ENCODE data around the gene RASA3. TPM values are rescaled to one million over a fixed set of nuclear protein-coding genes. Genes with fewer than 3 reads are reported as not detected.

Gene RASA3
- total RNA-seq, 5 donors from 2014 or later (not counting 1 experiment from before 2014, with no cell fraction given), result 223 to 267 (median 238) TPM

- DNase-seq, result no peak
- H3K27ac ChIP-seq (ENCODE audit: low read length), result no peak overlapping the region
- Mint-ChIP-seq H3K4me3 (no peak overlapping the region), H3K9me3 (no peaks in the 10 kb centered on the region), H3K27ac (peak overlapping the region in 1 of 2 donors; percentile 28), H3K36me3 (peaks cover 40% of the 10 kb centered on the region), H3K27me3 (no peaks in the 10 kb centered on the region), H3K4me1 (peaks cover 61 to 74% (median 72%) of the 10 kb centered on the region in 3 donors)
- peaks cover 42 to 80% of the 10 kb centered on the region in 2 donors for H3K36me3 ChIP-seq (ENCODE audit: control insufficient read depth in 2 of 2, extremely low read depth in 1 of 2, insufficient read depth in 1 of 2, low read length in 1 of 2)
- ChIA-PET POLR2A (no interaction called here), CTCF (no interaction called here)
- no peak for ATAC-seq (replicated peaks in 1 of 4)
- H3K9me3 ChIP-seq, result no peaks in the 10 kb centered on the region
- H3K4me3 ChIP-seq (ENCODE audit: control insufficient read depth in 1 of 2, extremely low read depth in 1 of 2, low read length in 1 of 2), result no peak overlapping the region
- 94% methylated on average over 28 of the region's 41 CpGs for WGBS (ENCODE audit: insufficient coverage)
- no peaks in the 10 kb centered on the region for H3K27me3 ChIP-seq (replicated peaks in 1 of 2; ENCODE audit: control insufficient read depth in 2 of 2, extremely low read depth in 1 of 2, insufficient read depth in 2 of 2, low read length in 1 of 2)
- peaks cover 12 to 84% of the 10 kb centered on the region in 2 experiments for H3K4me1 ChIP-seq (ENCODE audit: control insufficient read depth in 1 of 2, extremely low read depth in 1 of 2, insufficient read depth in 2 of 2, low read length in 2 of 2)
Measured at GRCh38 chr13:114050536-114051450, 81.6 kb downstream of the RASA3 start.

- Histone ChIP-seq H3K4me3 (ENCODE audit: control insufficient read depth in 1 of 2, extremely low read depth in 1 of 2, low read length in 1 of 2) (peak overlapping the region in 1 of 2 donors; percentile 6), H3K36me3 (ENCODE audit: control insufficient read depth in 2 of 2, extremely low read depth in 1 of 2, insufficient read depth in 1 of 2, low read length in 1 of 2) (peaks cover 35 to 74% of the 10 kb centered on the region in 2 donors), H3K27me3 (replicated peaks in 1 of 2; ENCODE audit: control insufficient read depth in 2 of 2, extremely low read depth in 1 of 2, insufficient read depth in 2 of 2, low read length in 1 of 2) (no peaks in the 10 kb centered on the region), H3K9me3 (no peaks in the 10 kb centered on the region), H3K27ac (ENCODE audit: low read length) (no peak overlapping the region), H3K4me1 (ENCODE audit: control insufficient read depth in 1 of 2, extremely low read depth in 1 of 2, insufficient read depth in 2 of 2, low read length in 2 of 2) (peaks cover 12 to 81% of the 10 kb centered on the region in 2 experiments)
- Mint-ChIP-seq H3K4me1 (peaks cover 72 to 79% (median 73%) of the 10 kb centered on the region in 3 donors), H3K36me3 (peaks cover 43% of the 10 kb centered on the region), H3K9me3 (no peaks in the 10 kb centered on the region), H3K27ac (peak overlapping the region; percentile 81 to 87), H3K4me3 (peak overlapping the region; percentile 13 to 77 (median 54)), H3K27me3 (no peaks in the 10 kb centered on the region)
- POLR2A ChIA-PET, result no interaction called here
- DNase-seq, result no peak
- WGBS (ENCODE audit: insufficient coverage), result 94% methylated on average over 17 of the region's 18 CpGs
- CTCF ChIA-PET, result no interaction called here
- ATAC-seq (replicated peaks in 1 of 4), result no peak
Measured at GRCh38 chr13:114049626-114050101, 82.8 kb downstream of the RASA3 start.

DNA sequence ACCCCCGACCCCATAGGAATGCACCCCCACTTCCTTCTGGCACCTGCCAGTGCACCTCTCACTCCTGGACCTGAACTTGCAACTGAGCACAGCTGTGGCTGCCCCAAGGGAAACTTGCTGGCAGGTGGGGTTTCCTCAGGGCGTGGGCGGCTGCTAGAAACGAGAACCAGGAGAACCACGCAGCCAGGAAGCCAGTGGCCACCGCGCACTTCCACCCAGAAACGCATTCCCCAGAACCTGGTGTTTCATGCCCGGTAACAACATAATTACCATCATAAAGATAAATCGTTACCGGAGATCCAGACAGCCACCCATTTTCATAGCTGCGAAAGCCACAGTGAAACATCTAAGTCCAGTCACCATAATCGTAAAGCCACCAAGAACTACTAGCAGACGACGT, 83.4 kb downstream of the RASA3 start:
- H3K27me3 Mint-ChIP-seq, result no peaks in the 10 kb centered on the region
- Histone ChIP-seq H3K27ac (ENCODE audit: low read length) (peak overlapping the region; percentile 25), H3K27me3 (replicated peaks in 1 of 2; ENCODE audit: control insufficient read depth in 2 of 2, extremely low read depth in 1 of 2, insufficient read depth in 2 of 2, low read length in 1 of 2) (no peaks in the 10 kb centered on the region), H3K4me1 (ENCODE audit: control insufficient read depth in 1 of 2, extremely low read depth in 1 of 2, insufficient read depth in 2 of 2, low read length in 2 of 2) (peaks cover 12 to 83% of the 10 kb centered on the region in 2 experiments), H3K4me3 (ENCODE audit: control insufficient read depth in 1 of 2, extremely low read depth in 1 of 2, low read length in 1 of 2) (no peak overlapping the region), H3K36me3 (ENCODE audit: control insufficient read depth in 2 of 2, extremely low read depth in 1 of 2, insufficient read depth in 1 of 2, low read length in 1 of 2) (peaks cover 34 to 71% of the 10 kb centered on the region in 2 donors), H3K9me3 (no peaks in the 10 kb centered on the region)
- CTCF ChIA-PET, result no interaction called here
- H3K4me1 Mint-ChIP-seq, result peaks cover 70 to 77% (median 77%) of the 10 kb centered on the region in 3 donors
- ATAC-seq (replicated peaks in 1 of 4) (peak; percentile 55 to 64 (median 62)), DNase-seq (peak in 29 of 35 experiments; percentile 19 to 60 (median 40))
- H3K36me3 Mint-ChIP-seq, result peaks cover 37% of the 10 kb centered on the region
- H3K9me3 Mint-ChIP-seq, result no peaks in the 10 kb centered on the region
- H3K4me3 Mint-ChIP-seq, result peak overlapping the region; percentile 54 to 77 (median 60)
- peak overlapping the region; percentile 81 to 87 for H3K27ac Mint-ChIP-seq
- POLR2A ChIA-PET, result no interaction called here
- 9% methylated on average over 14 of the region's 15 CpGs for WGBS (ENCODE audit: insufficient coverage)

DNA sequence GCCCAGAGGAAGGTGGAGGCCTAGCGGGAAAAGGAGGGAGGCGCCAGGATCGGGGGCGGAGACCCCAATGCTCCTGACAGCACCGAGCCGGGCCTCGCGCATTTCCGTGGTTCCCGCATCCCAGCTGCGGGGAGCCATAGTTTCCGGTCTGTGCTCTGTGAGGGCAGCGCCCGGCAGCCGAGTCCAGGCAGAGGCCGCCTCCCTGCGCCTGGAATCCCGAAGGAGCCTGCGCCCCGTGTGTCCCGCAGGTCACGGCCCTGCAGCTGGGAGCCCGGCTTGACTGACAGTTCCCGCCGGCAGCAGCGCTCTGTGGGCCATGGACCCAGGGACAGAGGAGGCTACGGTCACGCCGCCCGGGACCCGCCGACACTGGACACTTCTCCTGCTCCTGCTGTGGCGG, 84.0 kb downstream of the RASA3 start:
- H3K36me3 Mint-ChIP-seq, result peaks cover 37% of the 10 kb centered on the region
- peak overlapping the region in 1 of 3 donors; percentile 77 for H3K4me3 Mint-ChIP-seq
- 79% methylated on average over 26 of the region's 33 CpGs for WGBS (ENCODE audit: insufficient coverage)
- no peaks in the 10 kb centered on the region for H3K9me3 Mint-ChIP-seq
- Histone ChIP-seq H3K9me3 (no peaks in the 10 kb centered on the region), H3K27ac (ENCODE audit: low read length) (no peak overlapping the region), H3K27me3 (replicated peaks in 1 of 2; ENCODE audit: control insufficient read depth in 2 of 2, extremely low read depth in 1 of 2, insufficient read depth in 2 of 2, low read length in 1 of 2) (no peaks in the 10 kb centered on the region), H3K4me1 (ENCODE audit: control insufficient read depth in 1 of 2, extremely low read depth in 1 of 2, insufficient read depth in 2 of 2, low read length in 2 of 2) (peaks cover 12 to 83% of the 10 kb centered on the region in 2 experiments), H3K36me3 (ENCODE audit: control insufficient read depth in 2 of 2, extremely low read depth in 1 of 2, insufficient read depth in 1 of 2, low read length in 1 of 2) (peaks cover 34 to 72% of the 10 kb centered on the region in 2 donors), H3K4me3 (ENCODE audit: control insufficient read depth in 1 of 2, extremely low read depth in 1 of 2, low read length in 1 of 2) (no peak overlapping the region)
- ATAC-seq (replicated peaks in 1 of 4), result peak; percentile 7 to 24 (median 12)
- ChIA-PET CTCF (no interaction called here), POLR2A (no interaction called here)
- DNase-seq, result no peak
- peaks cover 69 to 76% (median 73%) of the 10 kb centered on the region in 3 donors for H3K4me1 Mint-ChIP-seq
- no peak overlapping the region for H3K27ac Mint-ChIP-seq
- H3K27me3 Mint-ChIP-seq, result no peaks in the 10 kb centered on the region

DNA sequence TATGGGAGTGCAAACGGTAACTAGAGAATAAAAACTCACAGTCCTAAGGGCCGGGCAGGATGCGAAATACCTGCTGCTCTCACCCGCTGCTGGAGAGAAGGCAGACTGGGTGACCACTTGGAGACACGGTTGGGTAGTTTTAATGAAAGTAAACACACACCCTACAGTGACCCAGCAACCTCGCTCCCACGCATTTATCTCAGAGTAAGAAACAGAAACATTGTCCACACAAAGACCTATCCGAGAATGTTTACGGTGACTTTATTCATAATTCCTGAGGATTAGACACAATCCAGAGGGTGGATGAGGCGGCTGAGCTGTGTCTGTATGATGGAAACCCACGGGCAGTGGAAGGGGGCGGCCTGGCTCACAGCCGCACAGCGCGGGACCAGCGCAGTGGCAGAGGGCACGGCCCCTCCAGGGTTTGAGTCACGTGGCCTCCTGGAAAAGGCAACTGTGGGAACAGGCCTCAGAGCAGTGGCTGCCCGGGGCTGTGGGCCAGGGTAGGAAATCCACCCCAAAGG, 85.0 kb downstream of the RASA3 start:
- ATAC-seq (replicated peaks in 1 of 4), result no peak
- no peak for DNase-seq
- no peak overlapping the region for H3K27ac ChIP-seq (ENCODE audit: low read length)
- Mint-ChIP-seq H3K36me3 (peaks cover 44% of the 10 kb centered on the region), H3K9me3 (no peaks in the 10 kb centered on the region), H3K27ac (peak overlapping the region; percentile 70 to 71), H3K4me3 (peak overlapping the region in 1 of 3 donors; percentile 66), H3K27me3 (no peaks in the 10 kb centered on the region), H3K4me1 (peaks cover 72 to 78% (median 77%) of the 10 kb centered on the region in 3 donors)
- H3K9me3 ChIP-seq, result no peaks in the 10 kb centered on the region
- ChIA-PET POLR2A (no interaction called here), CTCF (no interaction called here)
- no peak overlapping the region for H3K4me3 ChIP-seq (ENCODE audit: control insufficient read depth in 1 of 2, extremely low read depth in 1 of 2, low read length in 1 of 2)
- H3K36me3 ChIP-seq (ENCODE audit: control insufficient read depth in 2 of 2, extremely low read depth in 1 of 2, insufficient read depth in 1 of 2, low read length in 1 of 2), result peaks cover 28 to 72% of the 10 kb centered on the region in 2 donors
- H3K27me3 ChIP-seq (replicated peaks in 1 of 2; ENCODE audit: control insufficient read depth in 2 of 2, extremely low read depth in 1 of 2, insufficient read depth in 2 of 2, low read length in 1 of 2), result no peaks in the 10 kb centered on the region
- peaks cover 12 to 83% of the 10 kb centered on the region in 2 experiments for H3K4me1 ChIP-seq (ENCODE audit: control insufficient read depth in 1 of 2, extremely low read depth in 1 of 2, insufficient read depth in 2 of 2, low read length in 2 of 2)
- 95% methylated on average over 8 of the region's 19 CpGs for WGBS (ENCODE audit: insufficient coverage)

- Histone ChIP-seq H3K4me1 (ENCODE audit: control insufficient read depth in 1 of 2, extremely low read depth in 1 of 2, insufficient read depth in 2 of 2, low read length in 2 of 2) (peaks cover 12 to 79% of the 10 kb centered on the region in 2 experiments), H3K27me3 (replicated peaks in 1 of 2; ENCODE audit: control insufficient read depth in 2 of 2, extremely low read depth in 1 of 2, insufficient read depth in 2 of 2, low read length in 1 of 2) (no peaks in the 10 kb centered on the region), H3K36me3 (ENCODE audit: control insufficient read depth in 2 of 2, extremely low read depth in 1 of 2, insufficient read depth in 1 of 2, low read length in 1 of 2) (peaks cover 22 to 72% of the 10 kb centered on the region in 2 donors), H3K4me3 (ENCODE audit: control insufficient read depth in 1 of 2, extremely low read depth in 1 of 2, low read length in 1 of 2) (no peak overlapping the region), H3K9me3 (no peaks in the 10 kb centered on the region), H3K27ac (ENCODE audit: low read length) (no peak overlapping the region)
- no peak for ATAC-seq (replicated peaks in 1 of 4)
- no peaks in the 10 kb centered on the region for H3K27me3 Mint-ChIP-seq
- peak overlapping the region in 1 of 3 donors; percentile 66 for H3K4me3 Mint-ChIP-seq
- CTCF ChIA-PET, result no interaction called here
- DNase-seq, result no peak
- 92% methylated on average over 10 of the region's 14 CpGs for WGBS (ENCODE audit: insufficient coverage)
- peak overlapping the region; percentile 32 to 83 for H3K27ac Mint-ChIP-seq
- peaks cover 45% of the 10 kb centered on the region for H3K36me3 Mint-ChIP-seq
- peaks cover 71 to 78% (median 77%) of the 10 kb centered on the region in 3 donors for H3K4me1 Mint-ChIP-seq
- POLR2A ChIA-PET, result no interaction called here
- no peaks in the 10 kb centered on the region for H3K9me3 Mint-ChIP-seq
Measured at GRCh38 chr13:114046431-114046975, 85.9 kb downstream of the RASA3 start.
